HUES64 (cell line): ENCODE data around the gene OOSP4A.
"Not testable (repeated sequence)": the region's sequence is repeated elsewhere in the genome, so short reads cannot be mapped to it uniquely, and the experiment has no call there.

Experiments
- H3K27ac ChIP-seq: 2 replicates; pipeline ENCODE4 v1.7.0; 2013; ENCODE audit warnings: low read depth, low read length, inconsistent platforms
- H3K27me3 ChIP-seq: 2 replicates; pipeline ENCODE4 v1.6.1; 2013; ENCODE audit warnings: mild to moderate bottlenecking, low read length; ENCODE audit not compliant: insufficient read depth
- H3K36me3 ChIP-seq: 2 replicates; pipeline ENCODE4 v1.6.1; 2013; ENCODE audit warnings: mild to moderate bottlenecking, low read length; ENCODE audit not compliant: insufficient read depth
- H3K4me1 ChIP-seq: 2 replicates; pipeline ENCODE4 v1.6.1; 2013; ENCODE audit warnings: mild to moderate bottlenecking, low read length, moderate library complexity; ENCODE audit not compliant: insufficient read depth
- H3K4me3 ChIP-seq: 2 replicates; pipeline ENCODE4 v1.5.1; 2013; ENCODE audit warnings: mild to moderate bottlenecking, low read length, moderate library complexity
- H3K9ac ChIP-seq: 2 replicates; pipeline ENCODE4 v1.6.1; 2013; ENCODE audit warnings: mild to moderate bottlenecking, low read depth, low read length
- H3K9me3 ChIP-seq: 2 replicates; pipeline ENCODE4 v1.6.1; 2013; ENCODE audit warnings: low read depth, low read length; ENCODE audit not compliant: insufficient read depth
- WGBS: fragments of 150-250, 120-280 bp; methylation state at CpG from one replicate; pipeline ENCODE4 v1.1.7; 2013; ENCODE audit warnings: missing lambda C conversion rate; 5-methylcytosine and 5-hydroxymethylcytosine counted together

OOSP4A gene

DNA sequence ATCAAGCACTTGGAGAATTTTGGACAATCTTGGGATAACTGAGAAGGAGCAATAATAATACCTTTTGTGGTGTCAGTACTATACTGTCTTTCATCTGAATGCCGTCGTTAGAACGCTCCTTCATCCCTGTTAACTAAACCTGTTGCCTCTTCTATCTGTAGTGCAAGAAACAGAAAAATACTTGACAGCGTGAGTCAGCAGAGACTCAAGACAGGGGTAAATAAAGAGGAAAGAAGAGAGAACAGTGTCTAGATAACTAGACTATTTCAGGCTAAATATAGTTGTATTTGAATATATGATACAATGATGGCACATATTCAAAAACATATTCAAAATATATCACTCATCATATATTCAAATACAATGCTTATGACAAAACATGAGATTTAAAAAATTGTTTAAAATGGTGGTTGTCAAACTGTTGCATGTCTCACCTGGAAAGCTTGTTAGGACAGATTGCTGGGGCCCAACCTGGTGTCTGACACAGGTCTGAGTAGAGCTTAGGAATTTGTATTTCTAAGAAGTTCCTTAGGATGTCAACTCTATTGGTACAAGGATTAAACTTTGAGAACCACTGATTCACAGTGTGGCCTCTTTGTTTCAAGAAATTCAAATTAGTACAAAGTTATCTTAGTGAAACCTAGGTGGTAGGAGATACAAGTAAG lies 17.4 kb downstream of the OOSP4A start:
- Histone ChIP-seq H3K9ac (no peak overlapping the region), H3K27me3 (no peaks in the 10 kb centered on the region), H3K27ac (no peak overlapping the region), H3K4me1 (no peaks in the 10 kb centered on the region), H3K36me3 (no peaks in the 10 kb centered on the region), H3K4me3 (no peak overlapping the region), H3K9me3 (no peaks in the 10 kb centered on the region)
- WGBS: 95% methylated on average over 4 of the region's 4 CpGs

DNA sequence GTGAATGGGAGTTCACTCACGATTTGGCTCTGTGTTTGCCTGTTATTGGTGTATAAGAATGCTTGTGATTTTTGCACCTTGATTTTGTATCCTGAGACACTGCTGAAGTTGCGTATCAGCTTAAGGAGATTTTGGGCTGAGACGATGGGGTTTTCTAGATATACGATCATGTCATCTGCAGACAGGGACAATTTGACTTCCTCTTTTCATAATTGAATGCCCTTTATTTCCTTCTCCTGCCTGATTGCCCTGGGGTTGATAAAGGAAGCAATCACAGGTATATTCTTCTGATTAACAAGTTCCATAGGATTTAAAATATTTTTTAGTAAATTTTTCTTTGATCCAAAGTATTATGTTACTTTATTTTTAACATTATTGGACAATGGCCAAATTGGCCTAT lies 18.2 kb downstream of the OOSP4A start:
- not testable (repeated sequence) for H3K4me3 ChIP-seq, H3K4me1 ChIP-seq, H3K27ac ChIP-seq, H3K9me3 ChIP-seq, H3K36me3 ChIP-seq, H3K27me3 ChIP-seq, H3K9ac ChIP-seq
- WGBS: 94% methylated on average over 4 of the region's 4 CpGs

DNA sequence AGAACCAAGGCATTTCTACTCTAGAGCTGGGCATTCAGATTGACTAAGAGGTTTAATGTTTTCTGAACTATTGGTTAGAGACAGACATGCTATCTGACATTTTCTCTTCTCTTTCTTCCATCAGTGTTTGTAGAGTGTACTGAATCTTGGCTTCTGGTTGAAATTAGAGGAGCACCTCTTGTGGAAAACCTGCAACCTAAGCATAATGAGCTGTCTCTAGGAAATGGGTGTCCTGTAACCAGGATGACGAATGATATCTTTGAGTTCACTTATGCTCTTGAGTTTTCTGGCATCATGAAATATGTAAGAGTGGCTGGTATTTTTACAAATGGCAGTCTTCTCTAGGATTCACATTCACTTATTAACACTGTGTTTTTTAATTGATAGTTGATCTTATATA lies 19.4 kb downstream of the OOSP4A start:
- H3K4me3 ChIP-seq: no peak overlapping the region
- H3K36me3 ChIP-seq: no peaks in the 10 kb centered on the region
- H3K4me1 ChIP-seq: no peaks in the 10 kb centered on the region
- no peaks in the 10 kb centered on the region for H3K9me3 ChIP-seq
- 96% methylated on average over 1 of the region's 1 CpG for WGBS
- H3K9ac ChIP-seq: no peak overlapping the region
- no peak overlapping the region for H3K27ac ChIP-seq
- H3K27me3 ChIP-seq: no peaks in the 10 kb centered on the region

DNA sequence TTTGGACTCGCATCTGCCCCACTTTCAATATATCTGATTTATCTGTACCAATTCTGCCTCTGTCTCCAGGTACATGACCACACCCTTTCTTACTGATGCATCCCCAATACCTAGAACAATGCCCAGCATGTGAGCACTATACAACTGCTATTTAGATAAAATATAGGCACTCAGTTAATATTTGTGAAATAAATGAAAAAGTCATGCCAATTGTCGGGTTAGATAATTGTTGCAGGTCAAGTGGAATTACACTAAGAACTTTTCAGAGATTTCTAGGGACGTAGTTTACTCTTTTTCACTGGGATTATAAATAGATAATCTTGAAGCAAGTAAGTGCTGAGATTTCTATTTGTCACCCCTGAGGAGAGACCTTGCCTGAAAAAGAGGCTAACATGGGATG lies 20.5 kb downstream of the OOSP4A start:
- no peak overlapping the region for H3K27ac ChIP-seq
- H3K4me3 ChIP-seq: no peak overlapping the region
- 99% methylated on average over 3 of the region's 3 CpGs for WGBS
- no peaks in the 10 kb centered on the region for H3K36me3 ChIP-seq
- H3K9ac ChIP-seq: no peak overlapping the region
- H3K4me1 ChIP-seq: no peaks in the 10 kb centered on the region
- no peaks in the 10 kb centered on the region for H3K9me3 ChIP-seq
- H3K27me3 ChIP-seq: no peaks in the 10 kb centered on the region

DNA sequence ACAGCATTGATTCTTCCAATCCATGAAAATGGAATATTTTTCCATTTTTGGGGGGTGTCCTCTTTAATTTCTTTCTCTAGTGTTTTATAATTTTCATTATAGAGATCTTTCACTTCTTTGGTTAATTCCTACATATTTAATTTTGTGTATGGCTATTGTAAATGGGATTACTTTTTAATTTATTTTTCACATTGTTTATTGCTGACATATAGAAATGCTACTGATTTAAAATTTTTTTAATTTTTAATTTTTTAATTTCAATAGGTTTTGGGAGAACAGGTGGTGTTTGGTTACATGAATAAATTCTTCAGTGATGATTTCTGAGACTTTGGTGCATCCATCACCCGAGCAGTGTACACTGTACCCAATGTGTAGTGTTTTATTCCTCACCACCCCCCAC lies 26.6 kb downstream of the OOSP4A start:
- WGBS: 93% methylated on average over 1 of the region's 1 CpG
- H3K27me3 ChIP-seq: no peaks in the 10 kb centered on the region
- no peak overlapping the region for H3K4me3 ChIP-seq
- no peaks in the 10 kb centered on the region for H3K4me1 ChIP-seq
- H3K9me3 ChIP-seq: no peaks in the 10 kb centered on the region; the same call in 1 of the 2 replicates
- no peaks in the 10 kb centered on the region for H3K36me3 ChIP-seq
- H3K9ac ChIP-seq: no peak overlapping the region
- no peak overlapping the region for H3K27ac ChIP-seq

DNA sequence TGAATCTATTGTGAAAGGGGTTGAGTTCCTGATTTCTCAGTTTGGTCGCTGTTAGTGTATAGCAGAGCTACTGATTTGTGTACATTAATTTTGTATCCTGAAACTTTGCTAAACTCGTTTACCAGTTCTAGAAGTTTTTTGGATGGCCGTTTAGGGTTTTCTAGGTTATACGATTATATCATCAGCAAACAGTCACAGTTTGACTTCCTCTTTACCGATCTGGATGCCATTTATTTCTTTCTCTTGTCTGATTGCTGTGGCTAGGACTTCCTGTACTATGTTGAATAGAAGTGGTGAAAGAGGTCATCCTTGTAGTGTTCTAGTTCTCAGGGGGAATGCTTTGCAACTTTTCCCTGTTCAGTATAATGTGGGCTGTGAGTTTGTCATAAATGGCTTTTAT lies 28.6 kb downstream of the OOSP4A start:
- Histone ChIP-seq H3K27me3 (no peaks in the 10 kb centered on the region), H3K4me1 (no peaks in the 10 kb centered on the region), H3K36me3 (no peaks in the 10 kb centered on the region), H3K27ac (no peak overlapping the region), H3K9me3 (no peaks in the 10 kb centered on the region; the same call in 1 of the 2 replicates), H3K9ac (no peak overlapping the region), H3K4me3 (no peak overlapping the region)
- 88% methylated on average over 5 of the region's 5 CpGs for WGBS

DNA sequence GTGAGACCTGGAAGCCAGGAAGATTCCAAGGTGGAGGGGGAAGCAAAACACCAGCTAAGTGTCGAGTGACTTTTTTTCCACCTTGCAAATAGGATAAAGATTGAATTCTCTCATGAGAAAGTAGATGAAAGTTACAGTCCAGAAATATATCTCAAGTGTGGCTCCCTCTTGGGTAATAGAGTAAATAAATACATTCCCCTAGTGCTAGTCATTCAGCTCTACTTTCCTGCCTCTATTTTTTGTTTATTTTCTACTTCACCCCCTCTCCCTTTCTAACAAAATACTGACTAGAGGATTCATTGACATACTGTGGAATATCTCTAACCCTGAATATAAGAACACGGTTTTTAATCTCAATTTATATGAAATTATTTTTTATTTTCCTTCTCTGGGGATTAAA lies 34.0 kb downstream of the OOSP4A start:
- Histone ChIP-seq H3K27me3 (no peaks in the 10 kb centered on the region), H3K4me1 (no peaks in the 10 kb centered on the region), H3K9me3 (no peaks in the 10 kb centered on the region), H3K9ac (no peak overlapping the region), H3K27ac (no peak overlapping the region), H3K36me3 (no peaks in the 10 kb centered on the region), H3K4me3 (no peak overlapping the region)
- WGBS: 89% methylated on average over 1 of the region's 2 CpGs

DNA sequence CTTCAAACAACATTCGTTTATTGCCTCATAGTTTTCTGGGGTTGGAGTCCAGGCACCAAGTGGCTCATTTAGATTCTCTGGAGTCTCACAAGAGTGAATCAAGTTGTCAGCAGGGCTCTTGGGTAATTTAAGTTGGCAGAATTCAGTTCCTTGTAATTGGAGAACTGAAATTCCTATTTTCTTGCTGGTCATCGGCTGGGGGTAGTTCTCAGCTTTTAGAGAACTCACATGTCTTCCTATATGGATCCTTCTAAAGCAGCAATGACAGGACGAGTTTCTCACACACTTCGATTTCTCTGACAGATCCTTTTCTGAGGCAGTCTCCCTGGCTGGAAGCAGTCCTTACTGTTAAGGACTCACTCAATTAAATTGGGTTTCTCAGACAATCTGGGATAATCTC lies 35.9 kb downstream of the OOSP4A start:
- WGBS: 94% methylated on average over 4 of the region's 4 CpGs
- no peak overlapping the region for H3K27ac ChIP-seq
- no peaks in the 10 kb centered on the region for H3K4me1 ChIP-seq
- H3K4me3 ChIP-seq: no peak overlapping the region
- no peaks in the 10 kb centered on the region for H3K27me3 ChIP-seq
- no peaks in the 10 kb centered on the region for H3K9me3 ChIP-seq
- H3K36me3 ChIP-seq: no peaks in the 10 kb centered on the region
- no peak overlapping the region for H3K9ac ChIP-seq

DNA sequence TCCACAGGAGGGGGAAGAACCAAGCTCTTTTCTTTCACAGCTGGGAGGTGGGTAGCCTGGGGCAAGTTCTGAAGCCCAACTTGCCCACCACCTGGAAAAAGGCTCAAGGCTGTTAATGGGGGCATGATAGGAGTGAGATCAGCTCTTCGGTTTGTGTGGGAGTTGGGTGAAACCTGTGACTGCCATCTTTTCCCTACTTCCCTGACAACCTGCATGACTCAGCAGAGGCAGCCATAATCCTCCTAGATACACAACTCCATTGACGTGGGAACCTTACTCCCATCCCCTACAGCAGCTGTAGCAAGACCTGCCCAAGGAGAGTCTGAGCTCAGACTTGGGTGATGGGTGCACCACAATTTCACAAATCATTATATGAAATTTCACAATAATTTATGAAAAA lies 39.9 kb downstream of the OOSP4A start:
- no peaks in the 10 kb centered on the region for H3K36me3 ChIP-seq
- H3K9me3 ChIP-seq: no peaks in the 10 kb centered on the region
- H3K27me3 ChIP-seq: no peaks in the 10 kb centered on the region
- no peaks in the 10 kb centered on the region for H3K4me1 ChIP-seq
- WGBS: 79% methylated on average over 1 of the region's 2 CpGs
- no peak overlapping the region for H3K4me3 ChIP-seq
- no peak overlapping the region for H3K27ac ChIP-seq
- no peak overlapping the region for H3K9ac ChIP-seq

DNA sequence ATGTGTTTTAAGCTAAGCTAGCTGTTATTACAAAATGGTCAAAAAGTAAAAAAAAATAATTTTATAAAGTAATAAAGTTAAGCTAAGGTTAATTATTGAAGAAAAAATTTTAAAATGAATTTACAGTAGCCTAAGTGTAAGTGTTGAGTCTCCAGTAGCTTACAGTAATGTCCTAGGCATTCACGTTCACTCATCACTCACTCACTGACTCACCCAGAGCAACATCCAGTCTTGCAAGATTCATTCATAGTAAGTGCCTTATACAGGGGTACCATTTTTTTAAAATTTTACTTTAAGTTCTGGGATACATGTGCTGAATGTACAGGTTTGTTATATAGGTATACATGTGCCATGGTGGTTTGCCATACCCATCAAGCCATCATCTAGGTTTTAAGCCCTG lies 41.5 kb downstream of the OOSP4A start:
- H3K27me3 ChIP-seq: no peaks in the 10 kb centered on the region
- WGBS: 86% methylated on average over 1 of the region's 1 CpG
- H3K4me1 ChIP-seq: no peaks in the 10 kb centered on the region
- H3K9ac ChIP-seq: no peak overlapping the region
- H3K9me3 ChIP-seq: no peaks in the 10 kb centered on the region
- H3K4me3 ChIP-seq: no peak overlapping the region
- H3K27ac ChIP-seq: no peak overlapping the region
- H3K36me3 ChIP-seq: no peaks in the 10 kb centered on the region

DNA sequence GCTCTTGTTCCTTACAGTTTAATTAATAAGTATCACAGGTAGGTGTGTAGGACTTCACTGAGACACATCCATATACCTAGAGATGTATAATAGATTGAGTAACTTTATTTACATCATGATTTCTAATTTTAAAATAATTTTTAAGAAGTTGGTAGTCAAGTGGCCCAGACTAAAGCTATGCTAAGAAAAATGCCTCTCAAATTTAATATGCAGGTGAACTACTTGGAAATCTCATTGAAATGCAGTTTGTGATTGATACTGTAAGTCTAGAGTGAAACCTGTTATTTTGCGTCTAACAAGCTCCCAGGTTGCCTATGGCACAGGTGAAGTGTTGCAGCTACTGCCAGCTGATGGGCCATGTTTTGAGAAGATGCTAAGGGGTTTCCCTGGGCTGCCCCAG lies 53.0 kb downstream of the OOSP4A start, which contains the start of gene OOSP4B:
Gene OOSP4B, plus strand, starts transcription at position 301 of the 400 bp plus-strand sequence.
- H3K9me3 ChIP-seq: 0 out of 2 replicates have a peak, but pooled peaks cover 1% of the 10 kb centered on the region
- no peaks in the 10 kb centered on the region for H3K36me3 ChIP-seq
- no peak within 1 kb of the TSS for H3K4me3 ChIP-seq
- H3K27ac ChIP-seq: no peak within 1 kb of the TSS
- H3K4me1 ChIP-seq: peaks cover 7% of the 10 kb centered on the region; the same call in 1 of the 2 replicates
- WGBS: 92% methylated on average over 1 of the region's 1 CpG
- H3K9ac ChIP-seq: no peak within 1 kb of the TSS
- no peaks in the 10 kb centered on the region for H3K27me3 ChIP-seq

DNA sequence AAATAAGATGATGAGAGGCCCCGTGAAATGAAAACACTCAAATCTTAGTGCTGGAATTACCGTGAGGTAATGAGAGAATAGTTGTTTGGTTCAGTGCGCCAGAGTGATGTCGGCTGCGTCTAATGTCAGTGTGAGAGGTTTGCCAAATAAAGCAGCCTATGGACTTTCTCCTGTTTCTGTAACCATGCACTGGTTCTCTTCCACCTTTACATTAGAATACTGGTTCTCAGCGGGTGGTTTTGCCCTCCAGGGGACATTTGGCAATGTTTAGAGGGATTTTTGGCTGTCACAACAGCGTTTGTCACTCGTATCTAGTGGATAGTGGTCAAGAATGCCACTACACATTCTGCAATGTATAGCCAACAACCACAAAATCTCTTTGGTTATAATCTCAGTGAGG lies 54.2 kb downstream of the OOSP4A start:
- Histone ChIP-seq H3K9ac (no peak overlapping the region; the same call in 1 of the 2 replicates), H3K36me3 (no peaks in the 10 kb centered on the region), H3K4me1 (peaks cover 7% of the 10 kb centered on the region; the same call in 1 of the 2 replicates), H3K27me3 (no peaks in the 10 kb centered on the region), H3K9me3 (no peaks in the 10 kb centered on the region), H3K4me3 (no peak overlapping the region), H3K27ac (no peak overlapping the region)
- 44% methylated on average over 7 of the region's 8 CpGs for WGBS
